D341Med (cell line): ENCODE data around the gene ATN1.

Experiments
- DNase-seq: peaks from one replicate; pipeline ENCODE4 v3.0.0; 2012; ENCODE audit warnings: low spot score

The ATN1 gene

DNA sequence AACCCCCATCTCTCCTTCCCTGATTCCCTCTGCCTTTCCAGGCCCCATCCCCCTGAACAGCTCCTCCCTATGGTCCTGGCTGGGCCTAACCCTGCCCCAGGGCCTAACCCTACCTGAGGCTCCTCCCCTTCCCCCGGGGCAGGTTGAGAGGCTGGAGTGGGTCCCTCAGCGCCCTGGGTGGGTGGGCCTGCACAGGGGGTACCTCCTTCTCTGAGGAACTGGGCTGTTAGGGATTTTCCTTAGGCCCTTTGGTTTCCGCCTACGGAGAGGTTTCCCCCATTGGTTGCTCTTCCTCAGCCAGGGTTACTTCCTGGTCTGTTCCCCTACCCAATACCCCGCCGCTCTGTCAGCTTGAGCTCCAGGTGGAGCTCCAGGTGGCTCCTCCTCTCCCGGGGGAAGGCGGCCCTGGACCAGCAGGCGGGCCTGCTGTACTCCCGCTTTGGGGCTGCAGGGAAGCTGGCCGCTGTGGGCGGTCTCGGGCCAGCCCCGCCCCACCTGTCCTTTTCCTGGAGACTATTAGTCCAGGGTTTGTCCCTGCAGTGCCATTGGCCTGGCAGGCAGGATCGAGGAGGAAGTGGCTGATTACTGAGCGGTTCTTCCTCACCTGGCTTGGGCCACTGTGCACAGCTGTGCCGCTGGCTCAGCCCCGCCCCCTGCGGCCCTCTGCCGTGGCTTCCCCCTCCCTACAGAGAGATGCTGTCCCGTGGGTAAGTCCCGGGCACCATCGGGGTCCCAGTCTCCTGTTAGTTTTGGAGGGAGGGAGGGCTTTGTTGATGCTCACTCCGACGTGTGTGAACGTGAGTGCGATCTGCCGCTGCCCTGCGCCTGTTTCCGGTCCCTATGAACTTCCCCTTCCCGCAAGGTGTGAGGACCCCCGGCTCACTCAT is 18.5 kb downstream of the ATN1 start:
- DNase-seq = no peak

DNA sequence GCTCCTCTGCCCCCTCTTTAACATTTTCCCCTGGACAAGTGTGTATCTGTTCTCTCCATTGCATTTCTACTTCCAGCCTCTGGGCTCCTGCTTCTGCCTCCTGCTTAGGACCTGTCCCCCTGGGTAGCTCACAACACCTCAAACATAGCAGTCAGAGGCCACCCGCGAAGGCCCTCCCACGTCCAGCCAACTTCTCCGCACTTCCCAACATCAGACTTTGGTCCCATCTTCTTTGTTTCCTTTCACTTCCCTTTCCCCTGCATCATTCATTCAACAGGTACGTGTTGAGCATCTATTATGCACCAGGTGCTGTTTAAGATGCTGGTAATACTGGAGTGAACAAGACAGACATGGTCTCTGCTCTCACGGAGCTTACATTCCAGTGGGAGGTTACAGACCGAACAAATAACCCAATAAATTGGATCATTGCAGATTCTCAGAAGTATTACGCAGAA is 19.2 kb downstream of the ATN1 start:
- DNase-seq = no peak

DNA sequence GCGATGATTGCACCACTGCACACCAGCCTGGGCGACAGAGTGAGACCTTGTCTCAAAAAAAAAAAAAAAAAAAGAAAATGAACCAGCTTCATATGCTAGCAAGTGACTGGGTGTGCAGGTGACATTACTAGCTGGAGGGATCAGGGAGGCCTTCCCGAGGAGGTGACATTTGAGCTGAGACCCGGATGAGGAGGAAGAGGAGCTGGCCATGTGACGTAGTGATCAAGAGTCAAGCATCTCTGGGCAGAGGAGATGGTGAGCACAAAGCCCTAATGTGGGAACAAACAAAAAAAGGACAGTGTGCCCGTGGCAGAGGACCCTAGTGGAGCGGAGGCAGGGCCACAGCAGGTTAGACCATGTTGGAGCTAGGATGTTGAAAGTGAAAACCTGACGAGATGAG is 19.9 kb downstream of the ATN1 start:
- DNase-seq = no peak

DNA sequence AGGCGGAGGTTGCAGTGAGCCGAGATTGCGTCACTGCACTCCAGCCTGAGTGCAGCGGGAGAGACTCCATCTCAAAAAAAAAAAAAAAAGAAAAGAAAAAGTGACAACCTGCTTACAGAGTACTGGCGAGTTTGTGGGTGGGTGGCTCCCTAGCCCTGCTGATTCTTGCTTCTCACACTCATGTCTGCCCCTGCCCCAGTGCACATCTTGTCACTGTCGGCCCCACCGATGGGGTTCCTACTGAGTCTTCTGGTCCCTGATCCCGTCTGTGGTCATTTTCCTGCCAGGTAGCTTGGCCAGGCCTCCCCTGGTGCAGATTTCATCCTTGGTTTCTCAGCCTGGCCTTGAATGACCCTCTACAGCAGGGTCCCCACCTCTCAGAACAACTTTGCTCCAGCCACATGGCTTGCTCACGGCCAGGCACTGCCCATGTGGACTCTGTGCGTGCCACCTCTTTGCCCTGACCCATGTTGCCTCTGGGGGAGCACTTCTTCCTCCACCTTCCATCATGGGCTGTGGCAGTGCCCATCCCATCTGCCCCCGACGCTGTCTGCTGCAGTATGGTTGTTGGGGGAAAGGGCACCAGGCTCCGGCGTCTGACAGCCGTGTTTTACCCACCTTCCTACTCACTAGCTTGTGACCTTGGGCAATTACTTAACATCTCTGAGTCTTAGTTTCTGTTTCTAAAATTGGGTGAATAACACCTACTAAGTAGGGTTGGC is 21.3 kb downstream of the ATN1 start:
- DNase-seq = peak; percentile 57

DNA sequence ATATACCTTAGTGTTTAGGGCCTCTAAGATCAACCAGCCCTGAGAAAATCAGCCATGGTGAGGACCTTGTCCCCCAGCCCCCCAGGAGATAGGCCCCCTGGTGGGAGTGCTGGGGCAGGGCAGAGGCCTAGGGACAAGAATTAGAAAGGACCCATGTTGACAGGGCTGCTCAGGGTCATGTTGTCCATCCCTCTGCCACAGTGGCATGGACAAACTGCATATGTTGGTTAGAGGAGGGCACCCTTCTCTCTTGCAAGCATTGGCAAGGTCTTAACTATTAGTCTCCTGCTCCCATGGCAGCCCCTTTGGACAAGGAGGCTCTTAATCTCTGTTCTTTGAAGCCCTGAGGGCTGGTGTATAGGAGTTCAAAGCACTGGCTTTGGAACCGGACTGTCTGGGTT is 22.6 kb downstream of the ATN1 start:
- no peak for DNase-seq

DNA sequence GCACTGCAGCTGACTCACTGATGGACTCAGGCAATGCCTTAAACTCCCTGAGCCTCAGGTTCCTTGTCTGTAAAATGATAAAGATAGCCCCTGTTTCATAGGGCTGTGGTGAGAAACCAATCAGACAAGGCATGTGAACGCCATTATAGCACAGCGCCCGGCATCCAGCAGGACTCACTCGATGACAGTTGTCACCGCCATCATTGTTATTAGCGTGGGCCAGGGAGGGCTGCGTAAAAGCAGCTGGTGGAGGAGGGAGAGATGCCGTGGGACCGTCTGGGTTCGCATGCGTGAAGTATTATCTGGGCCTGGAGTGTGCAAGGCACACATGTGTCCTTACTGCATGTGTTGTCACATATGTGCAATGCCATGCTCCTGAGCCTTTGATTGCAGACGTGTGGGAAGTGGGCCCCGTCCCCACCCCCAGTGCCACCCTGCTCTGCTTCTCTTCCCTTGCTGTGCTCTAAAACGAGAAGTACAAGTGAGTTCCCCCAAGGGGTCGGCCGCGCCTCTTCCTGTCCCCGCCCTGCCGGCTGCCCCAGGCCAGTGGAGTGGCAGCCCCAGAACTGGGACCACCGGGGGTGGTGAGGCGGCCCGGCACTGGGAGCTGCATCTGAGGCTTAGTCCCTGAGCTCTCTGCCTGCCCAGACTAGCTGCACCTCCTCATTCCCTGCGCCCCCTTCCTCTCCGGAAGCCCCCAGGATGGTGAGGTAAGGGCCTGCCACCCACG is 23.2 kb downstream of the ATN1 start, which contains the start of gene PTPN6:
Gene PTPN6 (plus strand): TSS at position 546 of the 730 bp plus-strand sequence. CDS start 157 bp downstream, at position 703.
- no peak for DNase-seq

DNA sequence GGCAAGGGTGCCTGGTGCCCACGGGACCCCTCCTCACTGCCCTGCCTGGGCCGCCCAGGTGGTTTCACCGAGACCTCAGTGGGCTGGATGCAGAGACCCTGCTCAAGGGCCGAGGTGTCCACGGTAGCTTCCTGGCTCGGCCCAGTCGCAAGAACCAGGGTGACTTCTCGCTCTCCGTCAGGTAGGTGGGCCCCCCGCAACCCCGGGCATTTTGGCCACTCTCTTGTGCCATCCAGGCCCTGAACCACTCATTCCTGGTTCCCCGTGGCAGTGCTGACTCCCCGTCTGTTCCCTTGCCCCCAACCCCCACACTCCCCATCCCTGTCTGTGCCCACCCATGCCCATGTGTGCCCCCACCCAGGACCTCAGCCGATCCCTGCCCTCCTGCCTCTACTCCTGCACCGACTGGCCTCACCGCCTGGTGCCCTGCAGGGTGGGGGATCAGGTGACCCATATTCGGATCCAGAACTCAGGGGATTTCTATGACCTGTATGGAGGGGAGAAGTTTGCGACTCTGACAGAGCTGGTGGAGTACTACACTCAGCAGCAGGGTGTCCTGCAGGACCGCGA is 23.9 kb downstream of the ATN1 start:
- DNase-seq = no peak

DNA sequence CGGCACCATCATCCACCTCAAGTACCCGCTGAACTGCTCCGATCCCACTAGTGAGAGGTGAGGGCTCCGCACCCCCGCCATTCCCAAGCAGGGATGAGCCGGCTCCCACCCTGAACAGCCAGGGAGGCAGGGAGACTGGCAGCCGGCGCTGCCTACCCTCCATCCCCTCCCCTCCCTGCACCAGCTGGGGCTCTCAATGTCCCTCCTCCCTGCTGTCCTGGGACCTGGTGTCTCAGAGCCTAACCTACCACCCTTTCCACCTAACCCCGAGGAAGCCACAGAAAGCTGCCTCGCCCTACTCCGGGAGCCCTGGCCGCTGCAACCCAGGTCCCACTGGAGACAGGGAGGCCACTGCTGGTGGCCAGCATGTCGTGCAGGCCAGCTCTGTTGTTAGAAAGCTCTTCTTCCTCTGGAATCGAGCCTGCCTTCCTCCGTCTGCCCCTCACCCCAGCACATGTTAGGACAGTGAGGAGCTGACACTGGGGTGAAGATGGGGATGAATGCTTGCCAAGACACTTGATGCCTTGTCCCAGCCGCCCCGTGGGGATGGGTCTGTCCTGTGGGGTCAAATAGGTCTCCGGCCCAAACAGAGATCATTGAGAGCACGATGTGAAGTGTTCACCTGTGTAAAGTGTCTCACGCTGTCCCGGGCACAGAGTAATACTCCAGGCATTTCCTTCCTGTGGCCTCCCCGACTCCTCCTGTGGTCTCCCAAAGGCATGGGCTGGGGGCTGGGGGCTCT is 24.5 kb downstream of the ATN1 start:
- DNase-seq = no peak

DNA sequence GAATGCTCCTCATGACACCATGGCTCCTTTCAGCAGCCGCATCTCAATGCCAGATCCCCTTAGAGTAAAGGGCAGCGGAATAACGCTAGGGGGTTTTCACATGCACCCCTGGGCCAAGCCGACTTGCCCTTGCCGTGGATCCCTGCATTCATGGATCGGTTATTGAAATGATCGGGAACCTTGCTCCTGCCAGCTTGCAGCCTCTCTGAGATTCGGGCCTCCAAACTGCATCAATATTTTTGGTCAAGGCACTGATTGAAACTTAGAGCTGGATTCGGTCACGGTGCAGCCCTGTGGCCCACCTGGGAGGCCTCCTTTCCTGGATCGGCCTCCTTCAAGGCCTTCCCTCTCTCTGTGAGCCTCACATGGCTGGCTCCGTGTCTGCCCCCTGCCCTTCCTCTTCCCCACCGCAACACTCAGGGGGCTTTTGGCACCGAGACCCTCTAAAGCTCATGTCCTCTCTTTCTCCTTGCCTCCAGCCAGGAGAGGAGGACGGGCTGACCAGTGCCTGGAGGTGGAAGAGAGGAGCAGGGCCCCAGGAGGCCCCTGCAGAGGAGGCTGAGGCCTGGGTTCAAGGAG is 25.2 kb downstream of the ATN1 start:
- DNase-seq = no peak

DNA sequence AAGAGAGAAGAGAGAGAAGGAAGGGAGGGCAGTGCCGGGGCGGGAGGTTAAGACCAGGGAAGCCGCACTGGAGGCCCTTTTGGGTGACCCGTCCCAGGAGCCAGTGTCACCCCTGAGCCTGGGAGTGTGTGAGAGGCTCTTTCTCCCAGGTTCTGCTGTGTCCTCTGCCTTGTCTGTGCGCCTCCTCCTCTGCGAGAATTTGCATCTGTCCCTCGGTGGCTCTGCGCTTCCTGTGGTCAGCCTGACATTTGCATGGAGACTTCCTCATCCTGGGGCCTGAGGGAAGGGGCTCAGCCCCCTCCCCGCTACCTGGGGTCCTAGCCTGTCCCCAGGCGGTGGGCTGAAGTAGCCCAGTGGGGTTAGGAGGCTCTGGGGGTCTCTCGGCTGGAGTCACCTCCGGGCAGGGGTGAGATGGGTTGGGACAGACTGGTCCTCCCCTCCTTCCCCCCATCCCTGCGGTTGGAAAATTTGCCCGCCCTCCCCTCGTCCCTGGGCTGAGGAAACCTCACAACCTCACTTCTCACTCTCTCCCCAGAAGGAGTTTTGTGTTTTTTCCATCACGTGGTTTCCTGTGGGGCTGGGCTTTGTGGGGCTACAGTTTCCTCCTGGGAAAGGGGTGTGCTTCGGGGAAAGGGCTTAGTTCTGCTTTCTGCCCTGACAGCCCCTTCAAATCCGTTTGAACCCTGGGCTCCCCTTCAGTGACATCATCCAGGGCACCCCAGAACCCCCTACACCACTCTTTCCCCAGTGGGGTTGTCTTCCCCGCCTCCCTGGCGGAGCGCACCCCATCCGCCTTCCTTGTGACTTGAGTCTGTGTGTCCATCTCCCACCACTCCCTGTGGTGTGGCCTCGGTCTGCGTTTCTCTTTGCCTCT is 25.9 kb downstream of the ATN1 start:
- DNase-seq = no peak

DNA sequence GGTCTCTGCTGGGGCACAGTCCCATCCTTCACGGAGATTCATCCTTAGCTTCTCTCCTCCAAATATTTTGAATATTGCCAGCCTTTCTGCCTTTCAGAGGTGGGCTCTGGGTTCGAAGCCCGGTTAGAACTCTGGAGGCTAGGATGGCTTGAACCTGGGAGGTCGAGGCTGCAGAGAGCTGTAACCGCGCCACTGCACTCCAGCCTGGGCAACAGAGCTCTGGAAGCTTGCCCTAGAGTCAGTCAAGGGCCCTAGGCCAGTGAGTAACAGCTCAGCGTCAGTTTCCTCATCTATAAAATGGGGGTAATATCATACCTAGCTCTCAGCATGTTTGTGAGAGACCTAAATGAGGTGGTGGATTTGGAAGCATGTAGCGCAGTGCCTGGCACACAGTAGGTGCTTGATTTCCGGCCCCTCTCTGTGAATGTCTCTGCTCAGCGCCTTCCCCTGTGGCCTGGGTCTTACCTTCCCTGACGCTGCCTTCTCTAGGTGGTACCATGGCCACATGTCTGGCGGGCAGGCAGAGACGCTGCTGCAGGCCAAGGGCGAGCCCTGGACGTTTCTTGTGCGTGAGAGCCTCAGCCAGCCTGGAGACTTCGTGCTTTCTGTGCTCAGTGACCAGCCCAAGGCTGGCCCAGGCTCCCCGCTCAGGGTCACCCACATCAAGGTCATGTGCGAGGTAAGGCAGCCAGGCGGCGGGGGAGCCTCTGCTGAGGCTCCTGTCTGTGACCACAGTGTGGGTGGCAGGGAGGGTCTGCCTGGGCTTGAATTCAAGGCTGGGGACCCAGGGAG is 26.8 kb downstream of the ATN1 start:
- DNase-seq = no peak

DNA sequence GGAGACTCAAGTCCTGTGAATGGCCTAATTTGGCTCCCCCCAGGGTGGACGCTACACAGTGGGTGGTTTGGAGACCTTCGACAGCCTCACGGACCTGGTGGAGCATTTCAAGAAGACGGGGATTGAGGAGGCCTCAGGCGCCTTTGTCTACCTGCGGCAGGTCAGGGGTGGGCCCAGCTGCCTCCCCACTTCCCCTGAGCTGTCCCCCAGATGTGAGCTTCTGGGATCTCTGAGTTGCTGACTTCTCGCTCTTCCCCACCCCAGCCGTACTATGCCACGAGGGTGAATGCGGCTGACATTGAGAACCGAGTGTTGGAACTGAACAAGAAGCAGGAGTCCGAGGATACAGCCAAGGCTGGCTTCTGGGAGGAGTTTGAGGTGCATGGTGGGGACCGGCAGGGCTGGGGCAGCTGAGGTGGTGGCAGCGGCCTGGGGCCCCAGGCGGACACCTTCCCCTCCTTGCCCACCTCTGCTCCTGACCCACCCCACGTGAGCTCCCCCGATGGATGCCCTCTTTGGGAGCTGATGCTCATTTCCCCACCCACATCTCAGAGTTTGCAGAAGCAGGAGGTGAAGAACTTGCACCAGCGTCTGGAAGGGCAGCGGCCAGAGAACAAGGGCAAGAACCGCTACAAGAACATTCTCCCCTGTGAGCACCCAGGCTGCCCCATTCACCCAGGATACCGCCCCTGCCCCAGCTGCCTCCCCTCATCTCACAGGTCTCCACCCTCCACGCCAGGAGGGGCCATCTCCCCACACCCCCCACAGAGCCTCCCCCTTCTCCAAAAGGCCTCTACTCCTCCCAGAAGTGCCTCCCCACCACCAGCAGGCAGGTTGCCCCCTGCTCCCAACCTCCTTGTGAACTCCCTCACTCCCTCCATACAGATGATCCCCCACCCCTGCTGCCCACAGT is 27.6 kb downstream of the ATN1 start:
- no peak for DNase-seq

DNA sequence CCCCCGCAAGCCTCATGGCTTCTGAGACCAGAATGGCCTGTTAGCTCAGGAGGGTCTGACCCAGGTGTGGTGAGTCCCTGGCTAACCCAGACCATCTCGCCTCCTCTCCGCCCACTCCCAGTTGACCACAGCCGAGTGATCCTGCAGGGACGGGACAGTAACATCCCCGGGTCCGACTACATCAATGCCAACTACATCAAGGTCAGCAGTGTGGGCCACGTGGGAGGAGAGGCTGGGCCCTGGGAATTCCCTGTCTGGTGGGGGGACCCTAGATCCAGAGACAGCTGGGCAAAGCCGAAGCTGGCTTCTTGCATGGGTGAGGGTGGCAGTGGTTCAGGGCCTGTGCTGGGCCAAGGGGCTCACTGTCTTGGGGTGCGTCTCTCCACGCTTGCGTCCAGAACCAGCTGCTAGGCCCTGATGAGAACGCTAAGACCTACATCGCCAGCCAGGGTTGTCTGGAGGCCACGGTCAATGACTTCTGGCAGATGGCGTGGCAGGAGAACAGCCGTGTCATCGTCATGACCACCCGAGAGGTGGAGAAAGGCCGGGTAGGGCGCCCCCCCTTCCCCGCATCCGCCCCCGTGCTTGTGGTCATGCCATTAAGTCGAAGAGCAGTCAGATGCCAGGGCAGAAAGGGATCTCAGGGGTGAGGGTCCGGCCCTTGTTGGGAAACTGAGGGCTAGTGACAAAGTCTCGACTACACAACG is 28.4 kb downstream of the ATN1 start:
- no peak for DNase-seq

DNA sequence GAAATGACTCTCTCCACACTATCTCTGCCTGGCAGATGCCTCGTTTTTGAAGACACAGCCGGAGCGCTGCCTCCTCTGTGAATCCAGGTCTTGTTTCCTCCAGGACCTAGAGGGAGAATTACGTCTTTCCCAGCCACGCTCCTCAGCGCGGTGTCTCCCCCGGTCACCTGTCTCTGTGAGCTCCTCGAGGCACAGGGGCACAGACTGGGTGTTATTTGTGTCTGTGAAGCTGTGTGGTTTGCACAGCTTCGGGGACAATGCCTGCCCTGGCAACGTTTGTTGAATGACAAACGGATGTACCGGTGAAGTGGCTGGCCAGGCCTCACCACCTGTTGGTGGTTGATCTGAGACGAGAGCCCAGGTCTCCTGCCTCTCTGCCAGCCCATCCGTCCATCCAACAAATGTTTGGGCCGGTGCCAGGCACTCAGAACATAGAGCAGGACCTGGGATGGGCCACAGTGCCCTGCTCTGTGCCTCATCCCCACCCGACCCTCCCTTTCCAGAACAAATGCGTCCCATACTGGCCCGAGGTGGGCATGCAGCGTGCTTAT is 29.5 kb downstream of the ATN1 start:
- no peak for DNase-seq

DNA sequence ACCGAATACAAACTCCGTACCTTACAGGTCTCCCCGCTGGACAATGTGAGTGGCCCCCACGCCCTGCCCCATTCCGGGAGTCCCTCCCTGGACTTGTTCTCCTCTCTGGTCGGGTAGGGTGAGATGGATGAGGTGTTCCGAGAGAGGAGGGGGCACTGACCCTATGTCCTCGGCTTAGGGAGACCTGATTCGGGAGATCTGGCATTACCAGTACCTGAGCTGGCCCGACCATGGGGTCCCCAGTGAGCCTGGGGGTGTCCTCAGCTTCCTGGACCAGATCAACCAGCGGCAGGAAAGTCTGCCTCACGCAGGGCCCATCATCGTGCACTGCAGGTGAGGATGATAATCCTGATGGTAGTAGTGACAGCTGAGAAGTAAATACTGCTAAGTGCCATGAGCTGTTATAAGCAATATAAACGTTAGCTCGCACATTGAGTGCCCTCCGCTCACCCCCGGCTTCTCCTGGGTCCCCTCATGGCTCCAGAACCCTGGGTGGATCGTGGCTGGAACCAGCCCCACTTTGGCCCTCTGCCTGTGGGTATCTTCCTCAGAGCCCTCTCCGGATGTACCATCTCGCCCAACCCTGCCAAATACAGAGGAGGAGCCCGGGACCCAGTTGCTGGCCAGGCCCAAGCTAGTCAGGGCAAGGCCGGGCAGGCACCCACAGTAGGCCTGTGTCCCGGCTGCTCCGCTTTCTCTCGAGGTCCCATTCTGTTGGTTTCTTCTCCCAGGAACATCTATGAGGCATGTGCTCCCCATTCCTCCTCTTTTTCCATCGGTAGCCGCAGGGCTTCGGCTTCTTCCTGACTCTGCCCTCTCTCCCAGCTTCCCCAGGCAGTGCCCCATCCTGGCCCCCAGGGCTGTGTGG is 30.2 kb downstream of the ATN1 start:
- DNase-seq = no peak

DNA sequence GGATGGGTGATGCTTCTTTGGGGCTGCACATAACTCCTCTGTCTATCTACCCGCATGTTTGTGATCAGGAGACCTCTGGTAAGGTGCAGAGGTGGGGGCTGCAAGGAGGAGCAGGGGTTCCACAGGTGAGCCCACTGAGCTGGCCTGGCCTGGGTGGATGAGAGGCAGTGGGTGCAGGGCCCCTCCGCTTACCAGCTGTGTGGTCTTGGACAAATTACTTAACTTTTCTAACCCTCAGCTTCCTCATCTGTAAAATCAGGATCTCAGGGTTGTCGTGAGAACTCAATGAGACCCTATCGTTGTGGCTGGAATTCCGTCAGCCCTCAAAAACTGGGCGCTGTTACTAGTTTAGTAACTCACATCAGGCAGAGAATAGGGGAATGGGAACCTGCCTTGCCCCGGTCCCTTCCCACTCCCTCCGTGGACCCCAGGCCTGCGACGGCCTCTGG is 30.9 kb downstream of the ATN1 start:
- DNase-seq = no peak
